ENCODE measurements around the gene ATP6V1A. TPM values are rescaled to one million over a fixed set of nuclear protein-coding genes. Genes with fewer than 3 reads are reported as not detected.

The ATP6V1A gene
- total RNA-seq, 1 donor from 2014 or later: 39.1 TPM

- H3K4me3 Mint-ChIP-seq: no peak overlapping the region
Measured at GRCh38 chr3:113730550-113730949, 16.3 kb upstream of the ATP6V1A start.

GRCh38 chr3:113731694-113732093 lies 15.1 kb upstream of the ATP6V1A start:
- peaks cover 10% of the 10 kb centered on the region for H3K4me1 Mint-ChIP-seq (ENCODE audit: low read depth)
- no peak overlapping the region for H3K4me3 Mint-ChIP-seq
- intact Hi-C loops (cut with micrococcal nuclease): no loop called here
- DNase-seq (ENCODE audit: low spot score): no peak
- no peaks in the 10 kb centered on the region for H3K9me3 Mint-ChIP-seq
- no peak overlapping the region for H3K27ac Mint-ChIP-seq
- peaks cover 4% of the 10 kb centered on the region for H3K36me3 Mint-ChIP-seq (ENCODE audit: low read depth)
- no peaks in the 10 kb centered on the region for H3K27me3 Mint-ChIP-seq (ENCODE audit: insufficient read depth)

More at GRCh38 chr3:113730550-113730949, 16.3 kb upstream of the ATP6V1A start:
- H3K9me3 Mint-ChIP-seq: no peaks in the 10 kb centered on the region
- H3K36me3 Mint-ChIP-seq (ENCODE audit: low read depth): peaks cover 4% of the 10 kb centered on the region
- peaks cover 6% of the 10 kb centered on the region for H3K4me1 Mint-ChIP-seq (ENCODE audit: low read depth)
- intact Hi-C loops (cut with micrococcal nuclease): no loop called here
- DNase-seq (ENCODE audit: low spot score): no peak
- no peak overlapping the region for H3K27ac Mint-ChIP-seq
- H3K27me3 Mint-ChIP-seq (ENCODE audit: insufficient read depth): no peaks in the 10 kb centered on the region

GRCh38 chr3:113736548-113737089 lies 10.2 kb upstream of the ATP6V1A start:
- H3K27ac Mint-ChIP-seq: no peak overlapping the region
- H3K36me3 Mint-ChIP-seq (ENCODE audit: low read depth): peaks cover 6% of the 10 kb centered on the region
- no peaks in the 10 kb centered on the region for H3K9me3 Mint-ChIP-seq
- intact Hi-C loops (cut with micrococcal nuclease): loop anchor here (1.0 to 2.0 kb wide), 8 partner anchors 9 to 416 kb away; partner anchors contain the start of genes CCDC191, GRAMD1C, QTRT2 and USF3
- peaks cover 19% of the 10 kb centered on the region for H3K4me1 Mint-ChIP-seq (ENCODE audit: low read depth)
- peak; percentile 12 for DNase-seq (ENCODE audit: low spot score)
- no peaks in the 10 kb centered on the region for H3K27me3 Mint-ChIP-seq (ENCODE audit: insufficient read depth)
- no peak overlapping the region for H3K4me3 Mint-ChIP-seq

- intact Hi-C loops (cut with micrococcal nuclease): loop anchor here (10.0 kb wide), 1 partner anchor 1066 kb away; no protein-coding TSS in a partner anchor
- DNase-seq (ENCODE audit: low spot score): no peak
- peaks cover 56% of the 10 kb centered on the region for H3K4me1 Mint-ChIP-seq (ENCODE audit: low read depth)
- no peak overlapping the region for H3K4me3 Mint-ChIP-seq
- H3K27ac Mint-ChIP-seq: no peak overlapping the region
- H3K9me3 Mint-ChIP-seq: no peaks in the 10 kb centered on the region
- H3K36me3 Mint-ChIP-seq (ENCODE audit: low read depth): peaks cover 13% of the 10 kb centered on the region
- H3K27me3 Mint-ChIP-seq (ENCODE audit: insufficient read depth): no peaks in the 10 kb centered on the region
Measured at GRCh38 chr3:113741086-113741485, 5.7 kb upstream of the ATP6V1A start.

GRCh38 chr3:113741620-113742019 lies 5.2 kb upstream of the ATP6V1A start:
- H3K27me3 Mint-ChIP-seq (ENCODE audit: insufficient read depth): peaks cover 4% of the 10 kb centered on the region
- DNase-seq (ENCODE audit: low spot score): no peak
- peaks cover 13% of the 10 kb centered on the region for H3K36me3 Mint-ChIP-seq (ENCODE audit: low read depth)
- intact Hi-C loops (cut with micrococcal nuclease): loop anchor here (2.0 to 10.0 kb wide), 2 partner anchors 671 to 1067 kb away; no protein-coding TSS in a partner anchor
- peaks cover 57% of the 10 kb centered on the region for H3K4me1 Mint-ChIP-seq (ENCODE audit: low read depth)
- no peak overlapping the region for H3K4me3 Mint-ChIP-seq
- H3K9me3 Mint-ChIP-seq: no peaks in the 10 kb centered on the region
- H3K27ac Mint-ChIP-seq: no peak overlapping the region

GRCh38 chr3:113743006-113743630 lies 3.7 kb upstream of the ATP6V1A start:
- intact Hi-C loops (cut with micrococcal nuclease): loop anchor here (2.0 to 10.0 kb wide), 2 partner anchors 670 to 1068 kb away; no protein-coding TSS in a partner anchor
- DNase-seq (ENCODE audit: low spot score): no peak
- H3K4me1 Mint-ChIP-seq (ENCODE audit: low read depth): peaks cover 63% of the 10 kb centered on the region
- no peaks in the 10 kb centered on the region for H3K9me3 Mint-ChIP-seq
- no peak overlapping the region for H3K27ac Mint-ChIP-seq
- H3K36me3 Mint-ChIP-seq (ENCODE audit: low read depth): peaks cover 15% of the 10 kb centered on the region
- H3K27me3 Mint-ChIP-seq (ENCODE audit: insufficient read depth): peaks cover 4% of the 10 kb centered on the region
- no peak overlapping the region for H3K4me3 Mint-ChIP-seq

- Mint-ChIP-seq H3K4me3 (peak overlapping the region; percentile 99), H3K27me3 (ENCODE audit: insufficient read depth) (peaks cover 4% of the 10 kb centered on the region), H3K4me1 (ENCODE audit: low read depth) (peaks cover 83% of the 10 kb centered on the region), H3K36me3 (ENCODE audit: low read depth) (peaks cover 15% of the 10 kb centered on the region), H3K9me3 (no peaks in the 10 kb centered on the region), H3K27ac (peak overlapping the region; percentile 100)
- peak; percentile 70 for DNase-seq (ENCODE audit: low spot score)
- intact Hi-C loops (cut with micrococcal nuclease): loop anchor here (1.0 to 10.0 kb wide), 10 partner anchors 9 to 1402 kb away; partner anchors contain the start of genes SLC35A5, SPICE1 and ZBTB20
Measured at GRCh38 chr3:113744941-113745755, 1.7 kb upstream of the ATP6V1A start.

DNA sequence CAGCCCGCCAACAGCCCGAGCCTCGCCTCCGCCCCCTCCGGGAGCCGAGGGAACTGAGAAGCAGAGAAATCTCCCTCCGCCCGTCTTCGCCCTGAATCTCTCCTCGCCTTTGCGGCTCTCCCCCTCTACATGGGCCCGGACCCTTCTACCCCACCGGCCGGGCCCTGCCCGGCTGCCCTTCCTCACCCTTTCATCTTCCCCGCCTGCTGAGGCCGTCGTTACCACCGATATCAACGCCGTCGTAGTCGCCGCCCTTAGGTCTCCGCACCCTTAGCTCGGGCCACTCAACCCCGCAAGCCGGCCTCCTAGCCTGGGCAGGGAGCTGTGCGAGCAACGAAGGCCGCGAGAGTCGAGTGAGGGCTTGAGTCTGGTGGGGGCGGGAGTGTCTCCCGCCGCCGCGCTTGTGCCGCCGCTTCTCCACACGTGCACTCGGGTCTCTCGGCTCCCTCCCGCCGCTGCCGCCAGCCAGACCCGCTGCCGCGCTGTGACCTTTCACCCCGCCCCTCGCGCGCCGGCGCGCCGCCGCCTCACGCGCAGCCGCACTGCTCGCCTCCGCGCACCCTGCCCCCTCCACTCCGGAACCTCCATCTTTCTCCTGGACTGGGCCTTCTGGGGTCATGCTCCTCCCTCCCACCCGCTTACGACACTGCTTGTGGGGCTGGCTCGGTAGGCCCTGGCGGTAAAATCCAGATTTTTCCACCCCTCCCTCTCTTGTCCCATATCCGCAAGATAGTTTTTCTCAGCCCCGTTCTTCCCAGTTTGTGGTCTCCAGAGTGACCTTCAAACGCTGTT lies 883 bp upstream of the ATP6V1A start, which contains the start of gene NAA50:
Gene NAA50 (minus strand): TSS at position 494 of the 792 bp plus-strand sequence. CDS start 300 bp downstream, at position 194.
- Mint-ChIP-seq H3K4me3 (peak within 1 kb of the TSS; percentile 99), H3K4me1 (ENCODE audit: low read depth) (peaks cover 81% of the 10 kb centered on the region), H3K9me3 (no peaks in the 10 kb centered on the region), H3K36me3 (ENCODE audit: low read depth) (peaks cover 13% of the 10 kb centered on the region), H3K27me3 (ENCODE audit: insufficient read depth) (peaks cover 4% of the 10 kb centered on the region), H3K27ac (peak within 1 kb of the TSS; percentile 100)
- DNase-seq (ENCODE audit: low spot score): peak; percentile 85
- intact Hi-C loops (cut with micrococcal nuclease): loop anchor here (1.0 to 10.0 kb wide), 16 partner anchors 10 to 1401 kb away; partner anchors contain the start of genes GRAMD1C, SIDT1, SLC35A5 and SPICE1

- Mint-ChIP-seq H3K9me3 (no peaks in the 10 kb centered on the region), H3K27ac (peak overlapping the region; percentile 100), H3K36me3 (ENCODE audit: low read depth) (peaks cover 9% of the 10 kb centered on the region), H3K4me1 (ENCODE audit: low read depth) (peaks cover 66% of the 10 kb centered on the region), H3K27me3 (ENCODE audit: insufficient read depth) (peaks cover 4% of the 10 kb centered on the region), H3K4me3 (peak overlapping the region; percentile 99)
- intact Hi-C loops (cut with micrococcal nuclease): loop anchor here (1.0 to 10.0 kb wide), 10 partner anchors 35 to 1073 kb away; partner anchors contain the start of genes CCDC191, GRAMD1C, QTRT2 and SIDT1
- no peak for DNase-seq (ENCODE audit: low spot score)
Measured at GRCh38 chr3:113747283-113748046, 630 bp downstream of the ATP6V1A start.

GRCh38 chr3:113751141-113751540 lies 4.3 kb downstream of the ATP6V1A start:
- no peak for DNase-seq (ENCODE audit: low spot score)
- Mint-ChIP-seq H3K4me3 (no peak overlapping the region), H3K27me3 (ENCODE audit: insufficient read depth) (peaks cover 4% of the 10 kb centered on the region), H3K36me3 (ENCODE audit: low read depth) (peaks cover 6% of the 10 kb centered on the region), H3K27ac (no peak overlapping the region), H3K9me3 (no peaks in the 10 kb centered on the region), H3K4me1 (ENCODE audit: low read depth) (peaks cover 47% of the 10 kb centered on the region)
- intact Hi-C loops (cut with micrococcal nuclease): no loop called here

DNA sequence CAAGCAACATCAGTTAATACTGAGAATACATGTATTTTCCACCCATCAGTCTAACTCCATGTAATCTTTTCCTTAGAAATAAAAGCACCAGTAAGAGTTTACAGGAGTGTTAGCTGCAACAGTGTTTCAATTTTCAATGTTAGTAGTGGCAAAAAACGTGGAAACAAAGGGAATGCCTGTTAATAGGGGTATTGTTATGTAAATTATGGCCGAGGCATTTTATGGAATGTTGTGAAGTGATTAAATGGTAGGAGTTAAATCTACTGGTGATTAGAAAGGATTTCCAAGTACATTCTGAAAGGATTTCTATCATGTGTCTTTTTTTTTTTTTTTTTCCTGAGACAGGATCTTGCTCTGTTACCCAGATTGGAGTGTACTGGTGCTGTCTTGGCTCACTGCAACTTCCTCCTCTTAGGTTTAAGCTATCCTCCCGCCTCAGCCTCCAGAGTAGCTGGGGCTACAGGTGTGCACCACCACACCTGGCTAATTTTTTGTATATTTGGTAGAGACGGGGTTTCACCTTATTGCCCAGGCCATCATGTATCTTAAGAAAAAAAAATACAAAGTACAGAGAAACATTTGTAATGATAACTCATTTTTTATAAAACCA lies 6.6 kb downstream of the ATP6V1A start:
- peaks cover 27% of the 10 kb centered on the region for H3K4me1 Mint-ChIP-seq (ENCODE audit: low read depth)
- H3K9me3 Mint-ChIP-seq: peaks cover 4% of the 10 kb centered on the region
- no peak overlapping the region for H3K4me3 Mint-ChIP-seq
- H3K27me3 Mint-ChIP-seq (ENCODE audit: insufficient read depth): no peaks in the 10 kb centered on the region
- H3K27ac Mint-ChIP-seq: no peak overlapping the region
- DNase-seq (ENCODE audit: low spot score): no peak
- H3K36me3 Mint-ChIP-seq (ENCODE audit: low read depth): peaks cover 13% of the 10 kb centered on the region
- intact Hi-C loops (cut with micrococcal nuclease): no loop called here
